NCI-H1092 treated with DMSO at 0.1 percent for 48 hours (cell line): ENCODE data around the gene SLC12A2.

Experiments
- DNase-seq: peaks from one replicate; lab custom pipeline; 2025; lab: John Stamatoyannopoulos, UW

SLC12A2 gene

GRCh38 chr5:128097224-128097623 is 13.7 kb downstream of the SLC12A2 start:
- no peak for DNase-seq

- DNase-seq, result no peak
Observed at GRCh38 chr5:128097781-128098180, 14.2 kb downstream of the SLC12A2 start.

GRCh38 chr5:128099944-128100343 is 16.4 kb downstream of the SLC12A2 start:
- no peak for DNase-seq

- no peak for DNase-seq
Observed at GRCh38 chr5:128100860-128101557, 17.4 kb downstream of the SLC12A2 start.

GRCh38 chr5:128101676-128102075 is 18.1 kb downstream of the SLC12A2 start:
- no peak for DNase-seq

- no peak for DNase-seq
Observed at GRCh38 chr5:128105203-128105602, 21.6 kb downstream of the SLC12A2 start.

- DNase-seq, result no peak
Observed at GRCh38 chr5:128109138-128109537, 25.6 kb downstream of the SLC12A2 start.

GRCh38 chr5:128109766-128110165 is 26.2 kb downstream of the SLC12A2 start:
- DNase-seq, result no peak

- no peak for DNase-seq
Observed at GRCh38 chr5:128111818-128112448, 28.4 kb downstream of the SLC12A2 start.

GRCh38 chr5:128116445-128116844 is 32.9 kb downstream of the SLC12A2 start:
- no peak for DNase-seq

GRCh38 chr5:128118214-128118613 is 34.6 kb downstream of the SLC12A2 start:
- no peak for DNase-seq

GRCh38 chr5:128121651-128122050 is 38.1 kb downstream of the SLC12A2 start:
- no peak for DNase-seq

GRCh38 chr5:128123936-128124335 is 40.4 kb downstream of the SLC12A2 start:
- DNase-seq, result no peak

GRCh38 chr5:128126241-128126640 is 42.7 kb downstream of the SLC12A2 start:
- DNase-seq, result no peak

- no peak for DNase-seq
Observed at GRCh38 chr5:128132499-128132898, 48.9 kb downstream of the SLC12A2 start.

GRCh38 chr5:128135286-128135685 is 51.7 kb downstream of the SLC12A2 start:
- DNase-seq, result no peak

GRCh38 chr5:128143911-128144310 is 60.3 kb downstream of the SLC12A2 start:
- DNase-seq, result no peak

GRCh38 chr5:128144491-128144890 is 60.9 kb downstream of the SLC12A2 start:
- DNase-seq, result no peak

GRCh38 chr5:128146671-128147070 is 63.1 kb downstream of the SLC12A2 start:
- DNase-seq, result no peak

- DNase-seq, result no peak
Observed at GRCh38 chr5:128154943-128155342, 71.4 kb downstream of the SLC12A2 start.

GRCh38 chr5:128155776-128156175 is 72.2 kb downstream of the SLC12A2 start:
- DNase-seq, result no peak

- DNase-seq, result no peak
Observed at GRCh38 chr5:128156521-128156920, 73.0 kb downstream of the SLC12A2 start.

- no peak for DNase-seq
Observed at GRCh38 chr5:128158342-128158741, 74.8 kb downstream of the SLC12A2 start.

- DNase-seq, result no peak
Observed at GRCh38 chr5:128163991-128164390, 80.4 kb downstream of the SLC12A2 start.
